Germinal center (tissue), 1 donor: ENCODE data around the gene S1PR3.

Experiments
- DNase-seq: peaks from one replicate; pipeline ENCODE4 v3.0.0; 2012; ENCODE audit warnings: mixed read lengths, low spot score

The S1PR3 gene

DNA sequence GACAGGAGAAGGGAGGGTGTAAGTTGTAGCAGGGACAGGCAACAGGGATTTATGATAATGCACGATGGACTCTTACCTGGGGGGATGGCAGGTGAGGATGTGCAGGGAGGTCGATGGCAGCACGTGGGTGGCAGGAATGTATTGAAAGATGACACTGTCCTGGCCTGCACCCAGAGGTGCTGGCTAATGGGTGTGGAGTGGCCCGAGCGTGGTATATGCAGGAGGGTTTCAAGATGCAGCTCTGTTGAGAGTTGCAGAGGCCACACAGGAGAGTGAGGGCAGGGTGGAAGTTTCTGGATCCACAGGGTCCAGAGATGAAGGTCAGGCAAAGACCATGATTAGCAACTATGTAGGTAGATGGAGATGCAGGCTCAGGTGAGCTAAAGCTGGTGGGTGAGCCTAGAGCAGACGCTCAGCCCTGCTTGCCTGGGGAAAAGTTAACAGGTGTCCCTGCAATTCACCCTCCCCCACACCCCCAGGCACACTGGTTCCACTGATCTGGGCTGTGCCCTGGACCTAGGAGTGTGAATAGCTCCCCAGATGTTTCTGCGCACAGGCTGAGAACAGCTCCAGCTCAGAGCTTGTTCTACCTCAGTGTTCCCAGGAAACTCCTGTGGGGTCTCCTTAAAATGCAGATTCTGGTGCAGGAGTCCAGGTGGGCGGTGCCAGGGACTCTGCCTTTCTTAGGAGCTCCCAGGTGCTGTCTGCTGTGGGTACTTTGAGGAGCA, 21.5 kb upstream of the S1PR3 start:
- no peak for DNase-seq

DNA sequence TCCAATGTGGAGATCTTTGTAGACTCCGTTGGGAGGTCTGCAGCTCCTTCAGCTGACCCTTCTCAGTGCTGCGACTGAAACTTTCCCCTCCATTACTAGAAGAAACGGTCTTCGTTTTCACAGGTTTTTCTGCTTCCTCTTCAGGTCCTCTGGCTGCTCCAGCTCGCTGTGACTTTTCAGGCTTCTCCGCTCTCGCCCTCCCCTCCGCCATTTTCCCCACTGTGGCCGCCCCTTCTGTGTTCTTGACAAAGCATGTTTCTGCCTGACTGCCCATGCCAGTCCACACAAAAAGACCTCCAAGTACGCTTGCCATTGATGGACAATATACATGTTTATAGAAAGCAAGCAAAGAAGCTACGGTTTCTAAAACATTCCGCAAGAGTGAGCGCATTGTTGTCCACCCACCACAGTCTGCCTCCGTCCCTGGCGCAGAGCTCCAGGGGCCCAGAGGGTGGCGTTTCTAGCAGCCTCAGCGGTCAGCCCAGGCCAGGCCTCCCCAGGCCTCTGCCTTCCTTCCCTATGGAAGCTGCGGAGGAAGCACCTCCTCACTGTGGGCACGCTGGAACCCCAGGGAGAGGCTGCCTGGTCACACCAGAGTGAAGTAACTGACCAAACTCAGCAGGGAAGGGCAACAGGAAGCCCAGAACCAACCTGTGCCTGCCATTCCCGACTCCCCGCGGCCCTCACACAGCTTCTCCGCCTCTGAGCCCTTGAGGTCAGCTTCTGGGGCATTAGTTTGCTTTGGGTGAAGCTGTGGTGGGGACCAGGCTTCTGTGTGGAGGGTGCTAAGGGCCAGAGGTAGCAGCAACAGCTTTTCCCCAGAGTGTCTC, 19.9 kb upstream of the S1PR3 start:
- no peak for DNase-seq

DNA sequence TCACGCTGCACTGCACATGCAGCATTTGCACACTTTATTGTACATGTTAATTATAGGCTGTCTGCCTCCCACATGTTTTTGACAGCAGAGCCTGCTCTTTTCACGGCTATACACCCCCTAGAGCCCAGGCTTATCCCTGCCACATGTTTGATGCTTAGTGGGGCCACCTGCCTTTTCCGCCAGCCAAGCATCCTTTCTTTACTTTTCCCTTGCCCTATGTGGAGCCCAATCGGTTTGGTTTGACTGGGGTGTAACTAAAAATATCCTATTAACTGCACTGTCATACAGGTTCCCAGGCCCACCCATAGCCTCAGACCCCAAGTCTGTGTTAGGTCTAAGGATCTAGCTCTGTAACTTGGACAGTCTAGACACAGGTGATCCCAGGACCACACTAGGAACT, 18.9 kb upstream of the S1PR3 start:
- no peak for DNase-seq

DNA sequence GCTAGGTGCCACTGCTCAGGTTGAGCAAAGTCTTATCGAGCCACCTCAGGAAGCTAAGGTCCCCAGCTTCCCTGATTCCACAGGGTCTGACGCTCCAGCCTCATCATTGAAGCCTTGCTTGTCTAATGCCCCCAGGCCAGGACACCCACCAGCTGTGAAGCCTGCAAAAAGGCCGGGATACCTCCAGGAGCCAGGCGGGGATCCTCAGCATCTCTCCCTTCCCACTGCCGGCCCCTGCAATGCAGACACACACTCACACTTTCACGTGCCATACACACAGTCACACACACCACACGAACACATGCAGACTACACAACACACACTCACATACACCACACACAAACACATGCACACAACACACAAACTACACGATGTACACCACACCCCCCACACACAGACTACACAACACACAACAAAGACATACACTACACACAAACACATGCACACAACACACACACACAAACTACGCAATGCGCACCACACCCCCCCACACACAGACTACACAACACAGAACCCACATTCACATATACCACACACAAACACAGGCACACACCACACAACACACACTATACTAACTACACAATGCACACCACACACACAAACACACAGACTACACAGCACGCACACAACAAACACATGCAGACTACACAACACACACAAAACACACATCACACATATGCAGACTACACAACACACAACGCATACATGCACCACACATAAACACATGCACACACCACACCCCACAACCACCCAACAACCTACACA, 17.8 kb upstream of the S1PR3 start:
- no peak for DNase-seq

DNA sequence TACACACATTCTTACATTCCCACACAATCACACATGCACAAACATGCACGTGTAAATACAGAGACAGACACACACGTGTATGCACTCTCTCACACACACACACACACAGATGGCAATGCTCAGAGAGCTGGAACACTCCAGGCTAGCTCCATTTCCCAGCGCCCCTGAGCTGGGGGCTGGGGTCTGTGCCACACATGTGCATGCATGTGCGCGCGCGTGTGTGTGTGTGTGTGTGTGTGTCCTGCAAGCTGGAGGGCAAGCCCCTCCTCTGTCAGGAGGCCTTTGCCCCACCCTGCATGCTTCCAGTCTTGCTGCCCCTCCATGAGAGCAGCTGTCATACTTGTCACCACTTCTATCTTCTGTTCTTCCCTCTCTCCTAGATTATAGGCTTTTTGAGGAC, 16.6 kb upstream of the S1PR3 start:
- DNase-seq: no peak

DNA sequence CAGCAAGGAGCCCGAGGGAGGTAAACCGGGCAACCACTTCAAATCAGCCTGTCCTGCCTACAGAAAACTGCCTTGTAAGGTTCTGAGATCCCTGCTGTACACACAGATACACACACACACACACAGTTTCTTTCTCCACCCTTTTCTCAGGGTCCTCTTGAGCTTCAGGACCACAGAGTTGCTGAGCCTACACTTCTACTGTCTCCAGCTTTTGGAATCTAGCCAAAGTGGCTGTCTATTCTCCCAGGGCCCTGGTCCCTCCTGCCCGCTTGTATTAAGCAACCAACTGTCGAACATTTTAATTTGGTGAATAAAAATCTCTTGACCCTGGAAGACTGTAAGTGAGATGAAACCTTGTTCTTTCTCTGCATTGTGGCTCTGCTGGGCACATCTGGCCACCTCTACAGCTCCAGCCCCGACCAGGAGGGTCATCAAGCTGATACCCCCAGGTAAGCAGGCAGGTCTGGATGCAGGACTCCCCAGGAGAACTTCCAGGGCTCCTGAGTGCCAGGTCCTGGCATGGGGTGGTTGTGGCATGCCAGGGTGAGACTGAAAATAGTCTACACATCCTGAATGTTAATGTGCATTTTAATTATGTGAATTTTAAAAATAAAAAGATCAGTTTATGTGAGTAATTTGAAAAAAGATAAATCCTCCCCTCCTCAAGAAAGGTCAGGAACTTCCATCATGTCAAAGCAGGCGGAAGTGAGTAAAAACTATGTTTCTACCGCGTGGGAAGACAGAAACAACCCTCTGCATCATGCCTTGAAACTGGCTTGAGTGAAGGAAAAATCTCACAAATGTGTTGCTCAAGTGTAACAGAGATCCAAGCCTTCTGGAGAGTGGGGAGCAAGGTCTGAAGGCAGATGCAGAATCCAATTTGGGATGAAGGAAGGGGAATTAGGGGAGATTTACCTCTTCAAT, 15.0 kb upstream of the S1PR3 start:
- no peak for DNase-seq

DNA sequence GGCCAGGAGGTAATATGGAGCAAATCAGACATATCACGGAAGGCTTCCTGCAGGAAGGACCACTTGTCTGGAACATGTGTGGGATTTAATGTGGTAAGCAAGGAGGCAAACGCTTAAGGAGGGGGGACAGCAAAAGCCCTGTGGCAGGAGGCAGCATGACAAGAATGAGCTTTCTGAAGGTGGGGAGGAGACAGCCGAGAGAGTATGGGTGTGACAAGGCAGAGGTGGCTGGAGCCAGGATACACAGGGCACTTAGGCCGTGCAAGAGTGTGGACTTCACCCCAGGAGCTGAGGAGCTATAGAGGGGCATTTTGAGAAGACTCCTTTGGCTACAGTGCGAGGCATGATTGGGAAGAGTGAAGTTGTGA, 14.4 kb upstream of the S1PR3 start:
- DNase-seq: no peak

DNA sequence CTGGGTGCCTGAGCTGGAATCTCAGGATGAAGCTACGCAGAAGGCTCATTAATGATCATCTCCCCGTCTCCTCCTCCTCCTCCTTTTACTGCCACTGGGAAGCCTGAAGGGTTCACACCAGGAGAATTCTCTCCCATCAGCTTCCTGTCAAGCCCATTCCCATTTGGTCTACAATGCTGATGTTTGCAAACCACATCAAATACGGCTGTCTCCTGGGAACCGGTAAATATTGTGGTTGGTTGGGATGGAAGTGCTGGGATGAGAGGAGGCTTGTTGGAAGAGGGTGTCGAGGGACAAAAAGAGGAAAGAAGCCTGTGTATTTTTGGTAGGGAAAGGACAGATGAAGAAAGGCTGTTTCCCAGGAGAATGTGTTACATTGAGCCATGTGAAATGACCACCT, 13.2 kb upstream of the S1PR3 start:
- no peak for DNase-seq

DNA sequence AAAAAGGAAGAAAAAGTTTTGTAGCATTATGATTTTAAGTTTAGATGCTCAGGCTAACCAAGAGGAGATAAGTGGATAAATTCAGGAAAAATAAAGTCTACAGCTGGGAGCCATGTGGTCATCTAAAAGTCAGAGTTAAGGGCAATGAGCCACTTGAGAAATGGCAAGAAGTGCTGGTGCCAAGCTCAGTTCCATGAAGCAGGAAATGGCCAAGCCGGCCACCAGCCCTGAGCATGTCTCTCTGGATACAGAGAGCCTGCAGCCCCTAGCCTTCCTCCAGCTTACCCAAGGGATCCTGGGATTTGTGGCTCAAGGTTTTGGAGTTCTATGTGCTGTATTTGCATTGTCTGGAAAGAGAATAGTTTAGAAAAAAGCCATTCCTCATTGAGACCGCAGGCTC, 12.2 kb upstream of the S1PR3 start:
- DNase-seq: no peak

DNA sequence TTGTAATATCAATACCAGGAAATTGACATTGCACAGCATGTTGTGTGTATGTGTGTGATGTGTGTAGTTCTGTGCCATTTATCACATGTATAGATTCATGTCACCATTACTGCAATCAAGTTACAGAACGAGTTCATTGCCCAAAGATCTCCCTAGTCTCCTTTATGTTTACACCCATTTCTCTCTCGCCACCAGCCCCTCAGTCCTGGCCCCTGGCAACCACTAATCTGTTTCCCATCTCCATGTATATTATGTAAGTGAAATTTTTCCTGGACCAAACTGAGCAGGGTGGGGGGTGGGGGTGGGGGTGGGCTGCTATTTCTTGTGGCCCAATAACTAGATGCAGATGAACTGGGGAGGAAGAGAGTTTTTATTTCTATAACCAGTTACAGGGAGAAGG, 11.5 kb upstream of the S1PR3 start:
- no peak for DNase-seq

DNA sequence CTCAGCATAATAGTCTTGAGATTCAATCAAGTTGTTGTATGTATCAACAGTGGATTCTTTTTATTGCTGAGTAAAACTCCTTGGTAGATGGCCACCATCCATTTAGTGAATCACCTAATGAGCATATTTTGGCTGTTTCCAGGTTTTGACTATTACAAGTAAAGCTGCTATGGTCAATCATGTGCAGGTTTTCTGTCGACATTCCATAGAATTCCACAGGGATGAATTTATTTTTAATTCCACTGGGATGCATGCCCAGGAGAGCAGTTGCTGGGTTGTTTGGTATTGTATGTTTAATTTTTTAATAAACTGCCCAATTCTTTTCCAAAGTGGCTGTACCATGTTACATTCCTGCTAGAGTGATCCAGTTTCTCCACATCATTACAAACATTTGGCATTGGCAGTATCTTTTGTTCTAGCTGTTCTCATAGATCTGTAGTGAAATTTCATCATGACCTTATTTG, 10.5 kb upstream of the S1PR3 start:
- DNase-seq: no peak

DNA sequence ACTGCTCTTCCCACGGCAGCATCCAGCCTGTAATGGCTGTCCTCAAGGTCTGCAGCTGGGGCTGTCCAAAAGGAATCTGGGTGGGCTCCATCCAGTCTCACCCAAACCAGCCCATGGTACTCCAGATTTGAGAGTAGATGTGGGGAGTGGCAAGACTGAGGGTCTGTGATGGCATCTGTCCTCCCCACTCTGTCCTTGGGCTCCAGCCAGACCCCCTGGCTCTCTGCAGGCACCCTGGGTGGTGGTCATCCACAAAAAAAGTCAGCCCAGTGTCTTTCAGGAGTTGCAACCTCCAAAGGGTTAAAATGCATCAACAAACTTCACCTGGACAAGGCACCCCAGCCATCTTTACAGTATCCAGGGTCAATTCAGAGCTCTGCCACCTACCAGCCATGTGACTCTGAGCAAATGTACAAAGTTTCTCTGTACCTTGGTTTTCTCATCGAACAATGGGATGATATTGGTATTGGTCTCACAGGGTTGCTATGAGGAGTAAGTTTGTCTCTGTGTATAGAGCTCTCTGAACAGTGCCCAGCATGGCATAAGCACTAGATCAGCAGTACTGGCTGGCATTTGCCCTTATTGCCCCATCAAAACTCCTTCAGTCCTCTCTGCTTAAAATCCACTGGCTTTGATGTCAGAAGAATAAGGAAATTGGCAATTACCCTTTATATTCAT, 7.3 kb upstream of the S1PR3 start:
- DNase-seq: no peak

DNA sequence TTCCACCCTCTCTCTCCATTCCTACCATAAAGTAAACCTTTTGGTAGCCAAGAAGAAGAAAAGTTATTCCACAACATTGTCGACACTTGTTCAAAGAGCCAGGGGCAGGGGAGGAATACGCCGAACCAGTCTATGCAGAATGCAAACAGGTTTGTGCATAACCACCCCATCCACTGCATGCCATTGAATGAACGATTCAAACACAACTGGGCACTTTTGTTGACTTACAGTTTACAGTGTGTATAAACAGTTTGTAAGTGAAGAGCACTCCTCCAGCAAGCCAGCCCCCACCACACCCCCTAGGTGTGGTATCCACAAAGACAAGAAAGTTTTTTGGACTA, 6.8 kb upstream of the S1PR3 start:
- DNase-seq: no peak

DNA sequence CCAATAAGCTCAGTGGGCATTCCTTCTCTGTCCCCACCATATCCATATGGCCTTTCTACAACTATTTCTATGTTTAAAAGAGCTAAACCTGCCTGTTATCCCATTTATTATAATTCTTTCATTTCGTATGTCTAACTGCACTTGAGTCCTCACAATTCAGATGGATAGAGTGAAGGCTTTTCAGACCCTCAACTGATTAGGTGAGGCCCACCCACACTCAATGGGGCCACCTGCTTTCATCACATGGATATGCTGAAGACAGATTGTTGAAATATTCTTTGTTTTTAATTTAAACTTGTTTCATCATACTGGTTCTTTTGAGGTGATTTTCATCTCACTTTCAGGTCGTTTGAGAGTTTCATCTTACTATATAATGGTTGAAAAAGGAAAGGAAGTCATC, 5.7 kb upstream of the S1PR3 start:
- no peak for DNase-seq

DNA sequence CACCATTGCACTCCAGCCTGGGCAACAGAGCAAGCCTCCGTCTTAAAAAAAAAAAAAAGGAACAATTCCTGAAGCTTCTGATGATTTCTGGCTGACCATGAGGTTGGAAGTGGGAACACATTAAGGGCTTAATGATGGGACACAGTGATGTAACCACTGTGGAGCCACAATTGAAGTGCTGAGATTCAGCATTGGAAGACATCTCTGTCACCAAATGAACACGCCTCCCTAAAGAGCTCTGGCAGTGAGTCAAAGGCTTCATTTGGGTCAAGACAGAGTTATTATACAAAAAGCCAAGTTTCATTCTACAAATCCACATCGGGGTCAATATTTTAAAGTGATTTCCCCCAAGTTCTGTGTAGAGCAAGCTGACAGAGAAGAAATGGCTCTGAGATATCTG, 4.5 kb upstream of the S1PR3 start:
- no peak for DNase-seq

DNA sequence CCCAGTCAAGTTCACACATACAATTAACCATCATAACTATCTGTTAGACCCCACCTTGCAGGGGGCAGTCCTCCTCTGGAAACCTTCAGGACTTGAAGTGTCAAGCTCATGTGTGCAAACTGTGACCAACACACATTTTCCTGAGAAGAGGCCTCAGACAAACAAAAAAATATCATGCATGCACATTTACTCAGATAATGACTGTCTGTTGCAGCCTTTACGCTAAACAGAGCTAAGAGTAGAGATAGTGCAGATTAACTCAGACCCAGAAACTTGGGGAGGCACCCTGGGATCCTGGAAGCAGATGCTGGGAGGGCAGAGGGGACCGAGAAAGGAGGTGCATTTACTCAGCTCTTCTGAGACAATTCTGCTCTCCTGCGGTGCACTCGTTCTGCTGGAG, 3.6 kb upstream of the S1PR3 start:
- DNase-seq: no peak

DNA sequence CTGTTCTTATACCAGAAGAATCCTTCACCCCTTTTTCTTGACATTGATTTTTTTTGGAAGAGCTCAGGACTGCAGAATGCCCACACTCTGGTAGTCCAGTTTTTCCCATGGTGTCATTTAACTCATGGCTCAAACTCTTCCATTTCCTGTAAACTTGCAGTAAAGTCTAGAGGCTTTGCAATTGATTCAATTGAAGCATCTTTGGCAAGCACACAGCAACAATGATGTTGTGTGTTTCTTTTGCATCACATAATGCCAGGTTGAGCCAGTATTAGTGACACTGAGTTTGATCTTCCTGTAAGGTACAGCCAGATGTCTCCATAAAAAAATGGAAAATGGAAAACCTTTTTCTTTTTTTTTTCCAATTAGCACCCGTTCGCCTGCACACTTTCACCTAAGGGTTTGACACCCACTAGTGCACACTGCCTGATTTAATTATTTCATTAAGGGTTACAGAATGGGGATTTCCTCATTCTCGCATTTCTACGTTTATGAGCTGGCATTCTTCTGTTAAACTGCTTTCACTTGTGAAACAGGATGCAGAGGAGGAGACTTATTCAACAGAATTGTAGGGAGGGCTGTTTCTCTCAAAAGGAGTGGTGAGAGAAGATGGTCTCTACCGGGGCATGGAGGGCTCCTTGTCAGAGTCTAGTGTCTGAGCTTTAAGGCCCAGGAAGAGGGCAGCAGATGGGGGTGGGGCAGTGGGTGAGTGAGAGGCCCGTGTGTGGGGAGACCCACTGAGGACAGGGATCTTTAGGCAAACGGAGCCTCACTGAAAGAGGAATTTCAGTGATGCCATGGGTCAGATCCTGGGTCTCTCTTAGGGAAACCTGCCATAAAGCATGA, 2.2 kb upstream of the S1PR3 start:
- no peak for DNase-seq

DNA sequence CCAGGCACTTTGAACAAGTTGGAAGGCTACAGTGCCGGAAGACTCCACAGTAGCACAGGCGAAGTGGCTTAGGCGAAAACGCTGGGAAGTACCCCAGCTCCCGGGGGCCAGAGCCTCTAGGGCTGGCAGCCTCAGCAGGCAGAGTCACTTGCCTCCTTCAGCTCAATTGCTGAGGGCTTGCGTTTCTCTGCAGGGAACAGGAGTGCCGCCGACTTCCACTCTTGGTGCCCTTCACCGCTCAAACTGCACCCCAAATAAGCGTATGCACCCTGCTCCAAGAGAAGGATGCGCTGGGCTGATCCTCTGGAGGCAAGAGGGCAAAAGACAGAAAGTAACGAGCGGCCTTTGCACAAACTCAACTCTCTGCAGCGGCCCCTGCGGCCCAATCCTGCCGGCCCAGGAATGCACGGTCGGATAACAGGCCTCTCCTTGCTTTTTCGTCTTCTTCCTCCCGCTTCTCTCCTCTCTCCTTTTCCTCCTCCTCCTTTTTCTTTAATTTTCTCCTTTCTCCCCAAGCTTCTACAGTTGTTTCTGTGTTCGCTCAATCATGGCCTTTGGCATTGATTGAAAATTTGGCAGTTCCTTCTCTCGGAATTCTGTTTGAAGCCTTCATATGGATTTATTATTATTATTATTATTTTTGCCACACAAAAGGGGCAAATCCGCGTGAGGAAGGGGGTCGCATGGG, 1.1 kb upstream of the S1PR3 start:
- DNase-seq: no peak

DNA sequence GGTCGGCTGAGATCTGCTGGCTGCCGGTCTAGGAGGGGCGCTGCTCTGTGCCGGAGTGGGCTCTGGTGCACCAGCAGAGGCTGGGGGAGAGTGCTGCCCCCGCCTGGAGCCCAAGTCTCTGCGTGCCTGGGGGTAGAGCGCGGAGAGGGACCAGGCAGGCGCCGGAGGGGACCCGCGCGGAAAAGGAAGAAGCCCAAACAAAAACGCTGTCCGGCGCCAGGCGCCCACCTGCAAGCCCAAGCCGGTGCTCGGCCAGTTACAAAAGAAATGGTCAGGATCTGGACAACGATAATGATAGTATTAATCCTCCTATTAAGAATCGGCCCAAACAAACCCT, 571 bp upstream of the S1PR3 start:
- DNase-seq: no peak

DNA sequence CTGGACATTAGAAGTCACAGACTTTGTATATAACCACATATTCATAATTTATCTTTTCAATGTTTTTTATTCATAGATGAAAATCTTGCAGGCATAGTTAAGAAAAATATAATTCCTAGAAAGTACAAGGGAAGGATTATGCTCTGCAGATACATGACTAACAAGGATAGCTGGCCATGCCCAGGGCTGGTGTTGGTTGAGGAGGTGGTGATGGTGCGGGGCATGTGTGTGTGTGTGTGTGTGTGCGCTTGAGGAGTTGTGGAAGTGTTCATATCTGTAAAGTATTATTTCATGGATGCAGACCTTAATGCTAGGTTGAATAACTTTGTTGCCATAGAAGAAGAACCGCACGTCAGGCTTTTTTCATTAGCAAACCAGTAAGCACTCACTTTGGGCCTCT, 1.3 kb downstream of the S1PR3 start:
- no peak for DNase-seq
